GM21825 (cell line): ENCODE measurements around the gene KIAA1958.

ENCODE experiments used
- ATAC-seq: cut with Tn5 transposase; IDR thresholded peaks from one replicate; pipeline ENCODE4 v1.9.1; 2021; ENCODE audit warnings: mild to moderate bottlenecking, moderate library complexity; ENCODE audit not compliant: unreplicated experiment

The KIAA1958 gene

DNA sequence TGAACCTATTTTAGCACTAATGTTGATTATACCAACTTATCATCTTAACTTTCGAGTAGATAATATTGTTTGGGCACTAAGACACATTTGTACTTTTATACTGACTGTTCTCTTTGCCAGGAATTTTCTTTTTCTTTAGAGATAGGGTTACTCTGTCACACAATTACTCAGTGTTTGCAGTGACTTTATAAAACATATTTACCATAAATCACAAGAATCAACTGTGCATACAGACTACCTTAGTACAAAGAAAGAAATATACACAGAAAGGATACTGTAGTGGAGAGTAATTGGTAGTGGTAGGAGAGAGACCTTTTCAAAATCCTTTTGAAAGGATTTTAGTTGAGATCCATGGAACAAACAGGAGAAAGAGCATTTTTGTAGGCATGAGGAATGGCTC is 40.3 kb downstream of the KIAA1958 start:
- ATAC-seq: no peak

DNA sequence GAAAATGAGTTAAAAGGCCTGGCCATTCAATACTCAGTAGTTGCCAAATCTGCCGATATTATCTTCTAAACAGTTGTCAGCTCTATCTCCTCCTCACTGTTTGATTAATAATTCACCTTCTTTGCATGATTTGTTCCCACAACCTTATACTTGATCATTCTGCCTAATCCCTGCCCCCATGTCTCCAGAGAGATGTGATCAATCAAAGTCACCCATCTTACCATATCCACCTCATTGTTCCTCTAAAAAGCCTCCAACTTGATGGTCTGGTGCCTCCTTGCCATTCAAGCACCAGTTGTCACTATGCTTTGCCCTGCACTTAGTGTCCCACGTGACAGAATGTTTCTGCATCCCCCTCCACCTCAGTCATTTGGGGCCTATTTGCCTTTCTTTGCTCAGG is 41.3 kb downstream of the KIAA1958 start:
- ATAC-seq: no peak

GRCh38 chr9:112529316-112529715 is 42.7 kb downstream of the KIAA1958 start:
- ATAC-seq: no peak

GRCh38 chr9:112530751-112531205 is 44.2 kb downstream of the KIAA1958 start:
- no peak for ATAC-seq

- no peak for ATAC-seq
These were observed 45.1 kb downstream of the KIAA1958 start for GRCh38 chr9:112531666-112532282.

DNA sequence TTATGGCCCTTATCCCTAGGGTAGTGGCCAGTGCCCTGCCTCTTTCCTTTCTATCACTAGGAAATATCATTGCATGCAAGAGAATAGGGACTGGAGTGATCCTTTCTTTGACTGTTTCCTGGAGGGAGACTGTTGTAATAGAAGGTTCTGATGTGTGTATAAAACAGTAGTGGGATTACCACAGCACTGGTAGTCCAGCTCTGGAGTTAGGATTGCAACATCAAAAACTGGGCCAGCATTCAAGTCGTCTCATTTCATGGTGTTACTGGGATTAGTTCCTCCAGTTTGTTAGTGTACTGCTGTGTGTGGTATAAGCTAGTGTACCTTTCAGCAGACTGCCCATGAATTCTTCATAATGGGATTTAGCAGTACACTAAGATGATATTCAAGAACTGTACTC is 45.8 kb downstream of the KIAA1958 start:
- ATAC-seq: no peak

DNA sequence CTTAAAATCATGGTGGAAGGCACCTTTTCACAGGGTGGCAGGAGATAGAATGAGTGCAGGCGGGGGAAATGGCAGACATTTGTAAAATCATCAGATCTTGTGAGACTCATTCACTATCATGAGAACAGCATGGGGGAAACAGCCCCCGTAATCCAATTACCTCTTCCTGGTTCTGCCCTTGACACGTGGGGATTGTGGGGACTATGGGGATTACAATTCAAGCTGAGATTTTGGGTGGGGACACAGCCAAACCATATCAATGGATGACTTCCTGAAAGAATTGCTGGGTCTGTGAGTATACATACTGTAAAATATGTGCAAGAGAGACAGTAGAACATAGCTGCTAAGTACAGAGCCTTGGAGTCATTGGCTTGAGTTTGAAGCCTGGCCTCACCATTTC is 47.0 kb downstream of the KIAA1958 start:
- no peak for ATAC-seq

DNA sequence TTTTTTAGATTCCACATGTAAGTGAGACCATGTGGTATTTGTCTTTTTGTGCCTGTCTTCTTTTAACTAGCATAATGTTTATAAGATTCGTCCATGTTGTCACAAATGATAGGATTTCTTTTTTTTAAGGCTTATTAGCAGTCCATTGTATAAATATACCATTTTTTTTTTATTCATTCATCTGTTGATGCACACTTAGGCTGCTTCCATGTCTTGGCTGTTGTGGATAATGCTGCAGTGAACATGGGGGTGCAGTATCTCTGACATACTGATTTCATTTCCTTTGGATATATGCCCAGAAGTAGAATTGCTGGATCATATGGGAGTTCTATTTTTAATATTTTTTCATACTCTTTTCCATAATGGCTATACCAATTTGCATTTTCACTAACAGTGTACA is 48.7 kb downstream of the KIAA1958 start:
- ATAC-seq: no peak

DNA sequence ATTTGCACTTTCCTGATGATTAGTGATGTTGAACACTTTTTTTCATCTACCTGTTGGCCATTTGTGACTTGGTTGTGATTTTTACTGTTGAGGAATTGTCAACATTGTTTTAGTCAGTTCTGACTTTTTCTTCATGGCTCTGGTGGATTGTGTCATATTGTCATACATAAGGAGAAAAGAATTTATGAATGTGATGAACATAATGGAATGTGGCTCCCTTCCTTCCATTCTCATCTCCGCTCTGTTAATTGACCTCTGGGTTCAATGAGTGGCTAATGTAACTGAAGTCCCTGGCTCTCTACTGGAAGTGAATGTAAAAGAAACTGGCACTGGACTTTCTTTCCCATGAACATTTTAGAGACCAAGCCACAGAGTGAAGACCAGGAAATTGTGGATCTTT is 49.2 kb downstream of the KIAA1958 start:
- ATAC-seq: no peak

DNA sequence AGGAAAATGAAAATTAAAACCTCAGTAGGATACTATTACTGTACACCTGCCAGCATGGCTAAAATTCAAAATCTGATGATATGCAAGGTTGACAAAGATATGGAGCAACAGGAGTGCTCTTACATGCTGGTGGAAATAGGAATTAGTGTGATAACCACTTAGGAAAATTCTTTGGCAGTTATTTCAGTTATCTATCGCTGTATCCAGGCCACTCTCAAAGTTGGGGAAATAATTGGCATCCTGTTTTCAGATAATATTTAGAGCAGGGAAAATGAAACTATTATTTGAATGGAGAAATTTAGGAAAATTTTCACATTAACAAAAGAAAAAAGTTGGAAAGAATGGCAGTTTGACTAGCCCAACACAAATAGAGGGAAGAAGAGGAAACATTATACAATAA is 50.9 kb downstream of the KIAA1958 start:
- no peak for ATAC-seq

DNA sequence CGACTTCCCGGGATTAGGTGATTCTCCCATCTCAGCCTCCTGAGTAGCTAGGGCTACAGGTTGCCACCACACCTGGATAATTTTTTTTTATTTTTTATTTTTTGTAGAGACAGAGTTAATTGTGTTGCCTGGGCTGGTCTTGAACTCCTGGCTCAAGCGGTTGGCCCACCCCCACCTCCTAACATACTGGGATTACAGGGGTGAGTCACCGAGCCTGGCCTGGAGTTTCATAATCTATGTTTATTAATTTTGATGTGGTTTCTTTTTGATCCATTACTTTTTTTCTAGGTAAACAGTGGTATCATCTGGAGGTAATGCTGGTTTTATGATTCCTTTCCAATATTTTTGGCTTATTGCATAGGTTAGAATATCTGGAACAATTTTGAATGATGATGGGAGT is 54.2 kb downstream of the KIAA1958 start:
- ATAC-seq: no peak

DNA sequence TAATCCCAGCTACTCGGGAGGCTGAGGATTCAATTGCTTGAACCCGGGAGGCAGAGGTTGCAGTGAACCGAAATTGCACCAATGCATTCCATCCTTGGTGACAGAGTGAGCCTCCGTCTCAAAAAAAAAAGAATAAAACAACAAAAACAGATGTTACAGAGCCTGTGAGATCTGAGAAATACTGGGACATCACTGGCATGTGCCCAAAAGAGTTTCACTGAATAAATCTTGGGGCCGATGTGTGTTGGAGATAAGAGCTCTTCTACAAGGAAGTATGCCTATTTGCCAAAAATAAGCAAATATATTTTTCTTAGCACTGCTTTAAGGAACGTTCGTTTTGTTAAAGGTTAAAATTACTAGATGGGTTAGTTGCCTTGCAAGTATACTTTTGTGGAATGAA is 55.1 kb downstream of the KIAA1958 start:
- ATAC-seq: no peak

GRCh38 chr9:112542593-112543292 is 56.1 kb downstream of the KIAA1958 start:
- no peak for ATAC-seq

- ATAC-seq: no peak
These were observed 57.9 kb downstream of the KIAA1958 start for GRCh38 chr9:112544477-112544876.

DNA sequence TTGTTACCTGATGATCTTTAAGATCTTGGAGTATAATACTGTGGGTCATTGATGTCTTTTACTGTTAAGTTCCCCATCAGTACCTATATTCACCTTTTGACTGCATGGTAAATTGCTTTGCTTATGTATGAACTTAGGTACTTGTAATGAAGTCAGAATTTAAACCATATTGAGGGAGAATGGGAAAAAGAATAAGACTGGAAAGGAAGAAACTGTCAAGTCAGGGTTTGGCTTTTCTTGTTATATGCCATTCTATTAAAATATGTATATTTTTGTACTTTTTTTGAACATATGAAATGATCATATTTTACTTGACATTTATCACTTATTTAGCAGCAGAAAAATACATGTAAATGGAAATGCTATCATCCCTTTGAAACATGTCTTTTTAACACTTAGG is 58.6 kb downstream of the KIAA1958 start:
- no peak for ATAC-seq

DNA sequence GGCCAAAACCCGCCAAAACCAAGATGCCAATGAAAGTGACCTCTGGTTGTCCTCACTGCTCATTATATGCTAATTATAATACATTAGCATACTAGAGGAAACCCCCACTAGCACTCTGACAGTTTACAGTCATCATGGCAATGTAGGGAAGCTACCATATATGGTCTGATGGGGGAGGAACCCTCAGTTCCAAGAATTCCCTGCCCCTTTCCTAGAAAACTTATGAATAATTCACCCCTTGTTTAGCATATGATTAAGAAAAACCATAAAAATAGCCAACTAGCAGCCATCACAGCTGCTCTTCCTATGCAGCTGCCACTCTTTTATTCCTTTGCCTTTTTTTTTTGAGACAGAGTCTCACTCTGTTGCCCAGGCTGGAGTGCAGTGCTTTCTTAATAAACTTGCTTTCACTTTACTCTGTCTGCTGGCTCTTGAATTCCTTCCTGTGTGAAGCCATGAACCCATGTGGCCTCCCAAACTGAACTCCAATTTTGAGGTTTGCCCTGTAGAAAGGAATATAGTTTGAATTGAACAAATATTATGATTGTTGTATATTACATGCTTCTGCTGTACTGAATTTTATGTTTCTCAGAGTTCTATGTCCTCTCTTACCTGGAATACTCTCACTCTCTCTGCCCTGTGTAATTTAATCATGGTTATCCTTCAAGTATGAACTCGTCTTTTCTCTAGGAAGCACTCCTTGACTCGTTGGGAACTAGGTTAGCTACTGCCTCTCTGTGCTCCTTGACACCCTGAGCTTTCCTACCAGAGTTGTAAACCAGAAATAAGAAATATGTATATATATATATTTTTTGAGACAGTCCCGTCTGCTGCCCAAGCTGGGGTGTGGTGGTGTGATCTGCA is 59.8 kb downstream of the KIAA1958 start:
- no peak for ATAC-seq

- ATAC-seq: no peak
These were observed 61.4 kb downstream of the KIAA1958 start for GRCh38 chr9:112548051-112548440.

GRCh38 chr9:112548836-112549595 is 62.4 kb downstream of the KIAA1958 start:
- no peak for ATAC-seq

GRCh38 chr9:112550531-112550930 is 63.9 kb downstream of the KIAA1958 start:
- no peak for ATAC-seq

- ATAC-seq: no peak
These were observed 65.0 kb downstream of the KIAA1958 start for GRCh38 chr9:112551641-112552040.
